HCT116 (cell line): ENCODE measurements around the gene CTXN1. TPM values are rescaled to one million over a fixed set of nuclear protein-coding genes. Genes with fewer than 3 reads are reported as not detected.

ENCODE experiments used
- ATAC-seq: fragments of 200-7000 bp; cut with Tn5 transposase; 2 replicates; pipeline ENCODE4 v1.9.1; 2020; ENCODE audit warnings: mild to moderate bottlenecking, moderate library complexity
- BruUV-seq: library from RNA; stranded (reverse); fragments of 400-500 nt; replicated peaks from 2 replicates; lab custom pipeline; 2021; lab: Mats Ljungman, UMichigan
- CTCF ChIA-PET: fragments of 300-600 bp; sonication (Branson Sonifier 250); formaldehyde crosslinking; loops from one replicate; lab custom pipeline; 2021; ENCODE audit warnings: antibody characterized with exemption; lab: Charles Lee
- POLR2A ChIA-PET: fragments of 300-600, 350-600 bp; sonication (Branson Sonifier 250); formaldehyde crosslinking; loops from one replicate; lab custom pipeline; 2021; ENCODE audit warnings: antibody characterized with exemption; lab: Charles Lee
- RAD21 ChIA-PET, 2 experiments: fragments of 300-600 bp; sonication (Branson Sonifier 250); formaldehyde crosslinking; loops; one replicate each; lab custom pipeline; 2023; ENCODE audit warnings: low total read pairs in 2 of 2; ENCODE audit not compliant: uncharacterized antibody in 2 of 2, unreplicated experiment in 2 of 2, low non-redundant PET in 1 of 2; lab: Charles Lee
- DNase-seq: peaks from one replicate; pipeline ENCODE4 v3.0.0-alpha.2; 2010; ENCODE audit warnings: low read depth, low spot score
- H2AFZ ChIP-seq: fragments of 200-600 bp; shearing (Covaris generic), sonication (generic); 2 replicates; pipeline ENCODE4 v1.6.1; 2017; ENCODE audit warnings: low read depth, mixed run types, mixed read lengths, antibody characterized with exemption, low read length; ENCODE audit not compliant: poor library complexity, severe bottlenecking
- H3K27ac ChIP-seq: 2 replicates; pipeline ENCODE4 v1.5.1; 2012; ENCODE audit warnings: low read depth, low read length
- H3K27me3 ChIP-seq: fragments of 200-600 bp; sonication (generic); 2 replicates; pipeline ENCODE4 v1.6.1; 2016; ENCODE audit warnings: mixed run types, low read length, mixed read lengths; ENCODE audit not compliant: insufficient read depth
- H3K36me3 ChIP-seq, 2 experiments: fragments of 200-500 bp in 1 of 2; fragments of 200-600 bp in 1 of 2; sonication (Bioruptor generic) in 1 of 2; sonication (generic) in 1 of 2; 2 replicates each; pipeline versions ENCODE4 v1.5.1 to v1.6.1; 2014 to 2016; ENCODE audit warnings: low read length in 2 of 2, inconsistent platforms in 1 of 2, mixed read lengths in 1 of 2, mixed run types in 1 of 2; ENCODE audit not compliant: insufficient read depth in 2 of 2, control insufficient read depth in 1 of 2
- H3K4me1 ChIP-seq, 2 experiments: fragments of 200-600 bp in 1 of 2; sonication (generic) in 1 of 2; 2 replicates each; pipeline versions ENCODE4 v1.5.1 to v1.6.1; 2012 to 2017; ENCODE audit warnings: low read length in 2 of 2, inconsistent platforms in 1 of 2, mild to moderate bottlenecking in 1 of 2, mixed read lengths in 1 of 2, mixed run types in 1 of 2, moderate library complexity in 1 of 2; ENCODE audit not compliant: insufficient read depth in 2 of 2, control insufficient read depth in 1 of 2
- H3K4me2 ChIP-seq: fragments of 200-600 bp; sonication (generic); 2 replicates; pipeline ENCODE4 v1.6.1; 2017; ENCODE audit warnings: mixed run types, low read length, mixed read lengths
- H3K4me3 ChIP-seq, 2 experiments: fragments of 200-600 bp in 1 of 2; sonication (generic) in 1 of 2; replicated peaks in 1 of 2; 2 replicates each; pipeline ENCODE4 v1.5.1; 2011 to 2016; ENCODE audit warnings: low read length in 2 of 2, control low read depth in 1 of 2, low read depth in 1 of 2, mild to moderate bottlenecking in 1 of 2, mixed read lengths in 1 of 2, mixed run types in 1 of 2
- H3K79me2 ChIP-seq: fragments of 200-600 bp; sonication (generic); 2 replicates; pipeline ENCODE4 v1.6.1; 2017; ENCODE audit warnings: mild to moderate bottlenecking, mixed run types, low read length, moderate library complexity, mixed read lengths; ENCODE audit not compliant: insufficient read depth
- H3K9ac ChIP-seq: fragments of 200-600 bp; sonication (generic); 2 replicates; pipeline ENCODE4 v1.6.1; 2016; ENCODE audit warnings: low read length, mixed read lengths
- H3K9me2 ChIP-seq: fragments of 200-600 bp; sonication (generic), shearing (Covaris generic); 2 replicates; pipeline ENCODE4 v1.6.1; 2017; ENCODE audit warnings: mixed run types, mild to moderate bottlenecking, moderate library complexity; ENCODE audit not compliant: insufficient read depth
- H3K9me3 ChIP-seq, 2 experiments: fragments of 200-500 bp in 1 of 2; fragments of 200-600 bp in 1 of 2; sonication (Bioruptor generic) in 1 of 2; sonication (generic) in 1 of 2; 2 replicates each; pipeline ENCODE4 v1.6.1; 2014 to 2017; ENCODE audit warnings: low read length in 2 of 2, mixed read lengths in 2 of 2, inconsistent platforms in 1 of 2, low read depth in 1 of 2, mild to moderate bottlenecking in 1 of 2, mixed run types in 1 of 2, moderate library complexity in 1 of 2; ENCODE audit not compliant: control insufficient read depth in 1 of 2, insufficient read depth in 1 of 2
- H4K20me1 ChIP-seq: fragments of 200-600 bp; sonication (generic), shearing (Covaris generic); 2 replicates; pipeline ENCODE4 v1.6.1; 2017; ENCODE audit warnings: mixed run types, mild to moderate bottlenecking, moderate library complexity; ENCODE audit not compliant: insufficient read depth
- CBX3 ChIP-seq: IDR thresholded peaks from 2 replicates; pipeline ENCODE4 v1.6.1; 2012; ENCODE audit warnings: low read depth
- CEBPB ChIP-seq: IDR thresholded peaks from 2 replicates; pipeline ENCODE4 v1.6.1; 2012; ENCODE audit warnings: low read depth
- ELF1 ChIP-seq: IDR thresholded peaks from 2 replicates; pipeline ENCODE4 v1.6.1; 2012; ENCODE audit warnings: low read depth, borderline replicate concordance
- JUND ChIP-seq: IDR thresholded peaks from 2 replicates; pipeline ENCODE4 v1.6.1; 2012
- POLR2AphosphoS5 ChIP-seq: IDR thresholded peaks from 2 replicates; pipeline ENCODE4 v1.6.1; 2011; ENCODE audit warnings: mild to moderate bottlenecking, low read depth, low read length, moderate library complexity
- RAD21 ChIP-seq: IDR thresholded peaks from 2 replicates; pipeline ENCODE4 v1.6.1; 2012; ENCODE audit warnings: low read depth, mild to moderate bottlenecking
- SIN3A ChIP-seq: IDR thresholded peaks from 2 replicates; pipeline ENCODE4 v1.6.1; 2012; ENCODE audit warnings: low read depth
- SP1 ChIP-seq: IDR thresholded peaks from 2 replicates; pipeline ENCODE4 v1.6.1; 2012; ENCODE audit warnings: low read depth
- SRF ChIP-seq: IDR thresholded peaks from 2 replicates; pipeline ENCODE4 v1.6.1; 2012; ENCODE audit warnings: low read depth
- TCF7L2 ChIP-seq: IDR thresholded peaks from 2 replicates; pipeline ENCODE4 v1.7.0; 2011; ENCODE audit warnings: borderline replicate concordance, inconsistent platforms; ENCODE audit not compliant: insufficient read depth, insufficient read length; ENCODE audit errors: extremely low read depth
- intact Hi-C: fragments of 100-400 bp; cut with micrococcal nuclease; formaldehyde crosslinking; loops from 2 replicates; pipeline ENCODE4 v1.10.0; 2022
- total RNA-seq: library from RNA; stranded (reverse); gene quantifications from one replicate; pipeline ENCODE4 v1.2.1, GENCODE V29; 2021; ENCODE audit not compliant: unreplicated experiment
- TF ChIP-seq, protein P1 (sequence below): IDR thresholded peaks from 2 replicates; pipeline ENCODE4 v1.6.1; 2012
- TF ChIP-seq, protein P2 (sequence below): IDR thresholded peaks from 2 replicates; pipeline ENCODE4 v1.6.1; 2012; ENCODE audit warnings: low read depth

CTXN1 gene
- total RNA-seq, 1 experiment from 2014 or later: 56.0 TPM

- ChIA-PET RAD21 (no interaction called here), CTCF (interaction anchor here (1.2 kb wide), 1 partner anchor 55 kb away, joined by 6 read pairs; no protein-coding TSS in a partner anchor), POLR2A (no interaction called here)
- Histone ChIP-seq H3K27me3 (no peaks in the 10 kb centered on the region), H3K27ac (peak overlapping the region; percentile 16; the same call in 1 of the 2 replicates), H3K4me1 (peaks cover 19 to 53% of the 10 kb centered on the region in 2 experiments), H3K36me3 (peaks cover 0 to 12% of the 10 kb centered on the region in 2 experiments; a peak in 3 of 4 replicates), H3K4me3 (no peak overlapping the region), H3K4me2 (no peak overlapping the region), H3K9me3 (no peaks in the 10 kb centered on the region), H3K9ac (no peak overlapping the region), H4K20me1 (no peaks in the 10 kb centered on the region), H3K79me2 (peaks cover under 1% of the 10 kb centered on the region; the same call in 1 of the 2 replicates), H3K9me2 (no peaks in the 10 kb centered on the region), H2AFZ (no peak overlapping the region)
- TF ChIP-seq, protein P1, sequence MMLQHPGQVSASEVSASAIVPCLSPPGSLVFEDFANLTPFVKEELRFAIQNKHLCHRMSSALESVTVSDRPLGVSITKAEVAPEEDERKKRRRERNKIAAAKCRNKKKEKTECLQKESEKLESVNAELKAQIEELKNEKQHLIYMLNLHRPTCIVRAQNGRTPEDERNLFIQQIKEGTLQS: no peak
- TF ChIP-seq RAD21: no peak
- no peak for TF ChIP-seq CEBPB
- no peak for TF ChIP-seq POLR2AphosphoS5
- TF ChIP-seq SRF: no peak
- intact Hi-C loops: loop anchor here (5.0 kb wide), 1 partner anchor 72 kb away; no protein-coding TSS in a partner anchor
- DNase-seq (no peak), ATAC-seq (no peak)
- BruUV-seq: no TSS peak
These were observed 1.7 kb downstream of the CTXN1 start for GRCh38 chr19:7924241-7924640.

DNA sequence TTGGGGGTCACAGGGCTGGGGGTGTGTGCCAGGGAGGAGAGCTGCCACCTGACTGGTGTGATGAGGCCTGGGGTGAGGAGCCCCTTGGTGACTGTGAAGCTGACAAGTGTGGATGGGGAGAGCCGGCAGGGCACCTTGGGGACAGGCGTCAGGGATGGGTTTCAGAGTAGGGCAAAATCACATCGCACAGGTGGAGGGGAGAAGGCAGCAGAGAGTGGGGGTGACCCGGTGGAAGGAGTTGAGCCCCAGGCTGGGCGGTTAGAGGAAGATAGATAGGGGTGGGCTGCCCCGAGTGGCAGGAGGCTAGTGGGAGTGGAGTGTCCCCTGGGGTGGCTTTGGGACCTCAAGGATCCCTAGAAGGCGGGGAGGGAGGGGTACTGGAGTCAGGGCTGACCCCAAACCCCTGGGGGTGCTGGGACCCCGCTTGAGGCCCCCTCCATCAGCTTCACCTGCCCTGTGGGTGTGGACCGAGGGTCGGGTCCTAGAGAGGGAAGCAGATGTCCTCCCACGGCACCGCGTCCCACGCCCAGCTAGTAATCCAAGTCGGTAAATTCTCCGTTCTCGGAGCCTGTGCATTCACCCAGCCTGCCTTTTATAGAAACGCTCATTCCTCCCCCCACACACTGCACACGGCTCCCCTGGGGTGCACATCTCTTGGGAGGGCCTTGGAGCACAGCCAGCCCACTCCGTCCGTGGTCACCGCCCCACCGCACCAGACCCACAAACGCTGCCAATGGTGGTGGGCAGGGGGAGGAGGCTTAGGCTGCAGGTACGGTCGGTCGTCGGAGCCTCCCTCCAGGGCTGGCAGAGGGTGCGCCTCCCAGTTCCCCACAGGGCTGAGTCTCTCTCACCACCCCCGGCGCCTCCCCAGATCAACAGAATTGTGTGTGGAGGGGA, 2.4 kb downstream of the CTXN1 start:
- DNase-seq (no peak), ATAC-seq (no peak)
- peaks cover 19 to 53% of the 10 kb centered on the region in 2 experiments for H3K4me1 ChIP-seq
- no peaks in the 10 kb centered on the region for H4K20me1 ChIP-seq
- ChIA-PET RAD21 (no interaction called here), POLR2A (no interaction called here), CTCF (interaction anchor here (1.2 kb wide), 1 partner anchor 54 kb away, joined by 6 read pairs; no protein-coding TSS in a partner anchor)
- no TSS peak for BruUV-seq
- intact Hi-C loops: loop anchor here (5.0 kb wide), 1 partner anchor 71 kb away; no protein-coding TSS in a partner anchor
- H3K27ac ChIP-seq: peak overlapping the region; percentile 16; the same call in 1 of the 2 replicates
- no peaks in the 10 kb centered on the region for H3K9me3 ChIP-seq
- H2AFZ ChIP-seq: no peak overlapping the region
- no peak overlapping the region for H3K9ac ChIP-seq
- H3K27me3 ChIP-seq: no peaks in the 10 kb centered on the region
- H3K9me2 ChIP-seq: no peaks in the 10 kb centered on the region
- H3K4me3 ChIP-seq: no peak overlapping the region
- peaks cover 7% of the 10 kb centered on the region; the same call in 1 of the 2 replicates for H3K79me2 ChIP-seq
- H3K36me3 ChIP-seq: peaks cover 0 to 12% of the 10 kb centered on the region in 2 experiments; a peak in 3 of 4 replicates
- H3K4me2 ChIP-seq: no peak overlapping the region
- TF ChIP-seq, protein P1: no peak
- TF ChIP-seq TCF7L2 (no peak), SIN3A (no peak), ELF1 (no peak), CBX3 (no peak), POLR2AphosphoS5 (no peak), RAD21 (no peak), SP1 (no peak), JUND (no peak), CEBPB (no peak)
- TF ChIP-seq, protein P2, sequence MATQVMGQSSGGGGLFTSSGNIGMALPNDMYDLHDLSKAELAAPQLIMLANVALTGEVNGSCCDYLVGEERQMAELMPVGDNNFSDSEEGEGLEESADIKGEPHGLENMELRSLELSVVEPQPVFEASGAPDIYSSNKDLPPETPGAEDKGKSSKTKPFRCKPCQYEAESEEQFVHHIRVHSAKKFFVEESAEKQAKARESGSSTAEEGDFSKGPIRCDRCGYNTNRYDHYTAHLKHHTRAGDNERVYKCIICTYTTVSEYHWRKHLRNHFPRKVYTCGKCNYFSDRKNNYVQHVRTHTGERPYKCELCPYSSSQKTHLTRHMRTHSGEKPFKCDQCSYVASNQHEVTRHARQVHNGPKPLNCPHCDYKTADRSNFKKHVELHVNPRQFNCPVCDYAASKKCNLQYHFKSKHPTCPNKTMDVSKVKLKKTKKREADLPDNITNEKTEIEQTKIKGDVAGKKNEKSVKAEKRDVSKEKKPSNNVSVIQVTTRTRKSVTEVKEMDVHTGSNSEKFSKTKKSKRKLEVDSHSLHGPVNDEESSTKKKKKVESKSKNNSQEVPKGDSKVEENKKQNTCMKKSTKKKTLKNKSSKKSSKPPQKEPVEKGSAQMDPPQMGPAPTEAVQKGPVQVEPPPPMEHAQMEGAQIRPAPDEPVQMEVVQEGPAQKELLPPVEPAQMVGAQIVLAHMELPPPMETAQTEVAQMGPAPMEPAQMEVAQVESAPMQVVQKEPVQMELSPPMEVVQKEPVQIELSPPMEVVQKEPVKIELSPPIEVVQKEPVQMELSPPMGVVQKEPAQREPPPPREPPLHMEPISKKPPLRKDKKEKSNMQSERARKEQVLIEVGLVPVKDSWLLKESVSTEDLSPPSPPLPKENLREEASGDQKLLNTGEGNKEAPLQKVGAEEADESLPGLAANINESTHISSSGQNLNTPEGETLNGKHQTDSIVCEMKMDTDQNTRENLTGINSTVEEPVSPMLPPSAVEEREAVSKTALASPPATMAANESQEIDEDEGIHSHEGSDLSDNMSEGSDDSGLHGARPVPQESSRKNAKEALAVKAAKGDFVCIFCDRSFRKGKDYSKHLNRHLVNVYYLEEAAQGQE: no peak
